ENCODE measurements around the gene SPEN.

DNA sequence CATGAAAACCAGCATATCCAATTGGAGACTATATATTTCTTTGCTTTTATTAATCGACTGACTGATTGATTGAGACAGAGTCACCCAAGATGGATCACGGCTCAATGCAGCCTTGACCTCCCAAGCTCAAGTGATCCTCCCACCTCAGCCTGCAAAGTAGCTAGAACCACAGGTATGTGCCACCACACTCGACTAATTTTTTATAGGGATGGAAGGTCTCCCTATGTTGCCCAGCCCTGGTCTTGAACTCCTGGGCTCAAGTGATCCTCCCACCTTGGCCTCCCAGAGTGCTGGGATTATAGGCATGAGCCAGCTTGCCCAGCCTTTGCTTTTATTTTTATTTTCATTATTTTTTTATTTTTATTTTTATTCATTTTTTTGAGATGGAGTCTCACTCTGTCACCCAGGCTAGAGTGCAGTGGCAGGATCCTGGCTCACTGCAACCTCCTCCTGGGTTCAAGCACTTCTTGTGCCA is 5.4 kb downstream of the SPEN start:
- no peak for TF ChIP-seq FOSL1 (tag; conservative IDR thresholded peaks at IDR 0.05)
- TF ChIP-seq CBX3 (IDR thresholded peaks at IDR 0.05; ENCODE audit: borderline replicate concordance in 1 of 2, low read length in 2 of 2): no peak
- TF ChIP-seq, protein P1, sequence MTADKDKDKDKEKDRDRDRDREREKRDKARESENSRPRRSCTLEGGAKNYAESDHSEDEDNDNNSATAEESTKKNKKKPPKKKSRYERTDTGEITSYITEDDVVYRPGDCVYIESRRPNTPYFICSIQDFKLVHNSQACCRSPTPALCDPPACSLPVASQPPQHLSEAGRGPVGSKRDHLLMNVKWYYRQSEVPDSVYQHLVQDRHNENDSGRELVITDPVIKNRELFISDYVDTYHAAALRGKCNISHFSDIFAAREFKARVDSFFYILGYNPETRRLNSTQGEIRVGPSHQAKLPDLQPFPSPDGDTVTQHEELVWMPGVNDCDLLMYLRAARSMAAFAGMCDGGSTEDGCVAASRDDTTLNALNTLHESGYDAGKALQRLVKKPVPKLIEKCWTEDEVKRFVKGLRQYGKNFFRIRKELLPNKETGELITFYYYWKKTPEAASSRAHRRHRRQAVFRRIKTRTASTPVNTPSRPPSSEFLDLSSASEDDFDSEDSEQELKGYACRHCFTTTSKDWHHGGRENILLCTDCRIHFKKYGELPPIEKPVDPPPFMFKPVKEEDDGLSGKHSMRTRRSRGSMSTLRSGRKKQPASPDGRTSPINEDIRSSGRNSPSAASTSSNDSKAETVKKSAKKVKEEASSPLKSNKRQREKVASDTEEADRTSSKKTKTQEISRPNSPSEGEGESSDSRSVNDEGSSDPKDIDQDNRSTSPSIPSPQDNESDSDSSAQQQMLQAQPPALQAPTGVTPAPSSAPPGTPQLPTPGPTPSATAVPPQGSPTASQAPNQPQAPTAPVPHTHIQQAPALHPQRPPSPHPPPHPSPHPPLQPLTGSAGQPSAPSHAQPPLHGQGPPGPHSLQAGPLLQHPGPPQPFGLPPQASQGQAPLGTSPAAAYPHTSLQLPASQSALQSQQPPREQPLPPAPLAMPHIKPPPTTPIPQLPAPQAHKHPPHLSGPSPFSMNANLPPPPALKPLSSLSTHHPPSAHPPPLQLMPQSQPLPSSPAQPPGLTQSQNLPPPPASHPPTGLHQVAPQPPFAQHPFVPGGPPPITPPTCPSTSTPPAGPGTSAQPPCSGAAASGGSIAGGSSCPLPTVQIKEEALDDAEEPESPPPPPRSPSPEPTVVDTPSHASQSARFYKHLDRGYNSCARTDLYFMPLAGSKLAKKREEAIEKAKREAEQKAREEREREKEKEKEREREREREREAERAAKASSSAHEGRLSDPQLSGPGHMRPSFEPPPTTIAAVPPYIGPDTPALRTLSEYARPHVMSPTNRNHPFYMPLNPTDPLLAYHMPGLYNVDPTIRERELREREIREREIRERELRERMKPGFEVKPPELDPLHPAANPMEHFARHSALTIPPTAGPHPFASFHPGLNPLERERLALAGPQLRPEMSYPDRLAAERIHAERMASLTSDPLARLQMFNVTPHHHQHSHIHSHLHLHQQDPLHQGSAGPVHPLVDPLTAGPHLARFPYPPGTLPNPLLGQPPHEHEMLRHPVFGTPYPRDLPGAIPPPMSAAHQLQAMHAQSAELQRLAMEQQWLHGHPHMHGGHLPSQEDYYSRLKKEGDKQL (CRISPR knock-in tag; IDR thresholded peaks at IDR 0.05; ENCODE audit: borderline replicate concordance): no peak
- TF ChIP-seq RBM15 (IDR thresholded peaks at IDR 0.05; ENCODE audit: insufficient read depth, low read length): no peak
- no peak for TF ChIP-seq POLR2AphosphoS5 (IDR thresholded peaks at IDR 0.05; ENCODE audit: control insufficient read depth, insufficient read depth, low read depth, low read length)
- no peak for TF ChIP-seq SREBF2 (CRISPR knock-in tag; IDR thresholded peaks at IDR 0.05)
- no peak for TF ChIP-seq ZNF174 (CRISPR knock-in tag; IDR thresholded peaks at IDR 0.05)
- TF ChIP-seq EP300 (IDR thresholded peaks at IDR 0.05; ENCODE audit: low read length): no peak
- no peak for TF ChIP-seq JUN (IDR thresholded peaks at IDR 0.05; ENCODE audit: borderline replicate concordance, low read depth, low read length)
- TF ChIP-seq JUN (CRISPR knock-in tag; IDR thresholded peaks at IDR 0.05; ENCODE audit: borderline replicate concordance): no peak
- TF ChIP-seq CEBPB (tag; IDR thresholded peaks at IDR 0.05): no peak

All from K562 (cell line).